GM23338 (cell line): ENCODE results near the gene SGSH. TPM values are rescaled to one million over a fixed set of nuclear protein-coding genes. Genes with fewer than 3 reads are reported as not detected.
A peak's percentile ranks its signal among the peaks of the same experiment; 100 is the strongest.
"Not testable (repeated sequence)": the region's sequence is repeated elsewhere in the genome, so short reads cannot be mapped to it uniquely, and the experiment has no call there.

Experiments used
- ATAC-seq: fragments of 200-7000 bp; cut with Tn5 transposase; 3 replicates; pipeline ENCODE4 v1.9.1; 2020
- DNase-seq: peaks from one replicate; pipeline ENCODE4 v3.0.0-alpha.2; 2015; ENCODE audit warnings: low spot score
- H2AFZ ChIP-seq: fragments of 200-600 bp; sonication (generic); 2 replicates; pipeline ENCODE4 v1.8.0; 2016; ENCODE audit warnings: antibody characterized with exemption, mild to moderate bottlenecking, moderate library complexity
- H3F3A ChIP-seq: fragments of 200-600 bp; sonication (generic); replicated peaks from 2 replicates; pipeline ENCODE4 v1.8.0; 2017; ENCODE audit warnings: antibody characterized with exemption, mixed run types, low read depth
- H3K27ac ChIP-seq: fragments of 200-600 bp; sonication (generic); 2 replicates; pipeline ENCODE4 v1.6.1; 2016; ENCODE audit warnings: low read depth
- H3K27me3 ChIP-seq: fragments of 200-600 bp; sonication (generic); 2 replicates; pipeline ENCODE4 v1.8.0; 2016; ENCODE audit warnings: mild to moderate bottlenecking, mixed run types, moderate library complexity; ENCODE audit not compliant: insufficient read depth
- H3K36me3 ChIP-seq: fragments of 200-600 bp; sonication (generic); 2 replicates; pipeline ENCODE4 v1.8.0; 2016; ENCODE audit warnings: mild to moderate bottlenecking; ENCODE audit not compliant: insufficient read depth
- H3K4me1 ChIP-seq: fragments of 200-600 bp; sonication (generic); 2 replicates; pipeline ENCODE4 v1.8.0; 2016; ENCODE audit warnings: mild to moderate bottlenecking, moderate library complexity; ENCODE audit not compliant: insufficient read depth
- H3K4me2 ChIP-seq: fragments of 200-600 bp; sonication (generic); 2 replicates; pipeline ENCODE4 v1.7.1; 2017; ENCODE audit warnings: mixed run types
- H3K4me3 ChIP-seq: fragments of 200-600 bp; sonication (generic); 2 replicates; pipeline ENCODE4 v1.6.1; 2016; ENCODE audit warnings: mixed run types
- H3K79me2 ChIP-seq: fragments of 200-600 bp; sonication (generic); replicated peaks from 2 replicates; pipeline ENCODE4 v1.8.0; 2017; ENCODE audit warnings: mild to moderate bottlenecking; ENCODE audit not compliant: insufficient read depth
- H3K9me2 ChIP-seq: fragments of 200-600 bp; sonication (generic); 2 replicates; pipeline ENCODE4 v1.8.0; 2017; ENCODE audit not compliant: insufficient read depth
- H4K20me1 ChIP-seq: fragments of 200-600 bp; sonication (generic); replicated peaks from 2 replicates; pipeline ENCODE4 v1.8.0; 2017; ENCODE audit warnings: mild to moderate bottlenecking; ENCODE audit not compliant: insufficient read depth
- H3K27ac Mint-ChIP-seq: 2 replicates; pipeline ENCODE4 v1.8.0; 2020; ENCODE audit warnings: inconsistent platforms, mild to moderate bottlenecking, moderate library complexity, mixed read lengths
- H3K27me3 Mint-ChIP-seq: 3 replicates; pipeline ENCODE4 v1.8.0; 2022; ENCODE audit warnings: low read depth, mild to moderate bottlenecking, moderate library complexity, mixed read lengths, inconsistent platforms; ENCODE audit not compliant: insufficient read depth, poor library complexity
- H3K36me3 Mint-ChIP-seq: 3 replicates; pipeline ENCODE4 v1.8.0; 2021; ENCODE audit warnings: low read depth, mild to moderate bottlenecking, inconsistent platforms, moderate library complexity, mixed read lengths
- H3K4me1 Mint-ChIP-seq: 3 replicates; pipeline ENCODE4 v1.8.0; 2020; ENCODE audit warnings: mild to moderate bottlenecking, inconsistent platforms, mixed read lengths
- H3K4me3 Mint-ChIP-seq: 3 replicates; pipeline ENCODE4 v1.8.0; 2021; ENCODE audit warnings: moderate library complexity, mild to moderate bottlenecking, inconsistent platforms, mixed read lengths
- H3K9me3 Mint-ChIP-seq: 3 replicates; pipeline ENCODE4 v1.8.0; 2020; ENCODE audit warnings: moderate library complexity, mild to moderate bottlenecking, inconsistent platforms, mixed read lengths
- CTCF ChIP-seq, 2 experiments: fragments of 200-600 bp in 1 of 2; sonication (generic) in 1 of 2; conservative IDR thresholded peaks; 2 replicates each; pipeline versions ENCODE4 v1.5.1 to v1.6.1; 2016 to 2017; ENCODE audit warnings: antibody characterized with exemption in 2 of 2, low read depth in 2 of 2, mild to moderate bottlenecking in 2 of 2, moderate library complexity in 1 of 2
- EZH2 ChIP-seq: fragments of 200-600 bp; sonication (generic); IDR thresholded peaks from one replicate; pipeline ENCODE4 v1.8.0; 2017; ENCODE audit warnings: antibody characterized with exemption, mild to moderate bottlenecking, low read depth; ENCODE audit not compliant: unreplicated experiment
- NANOG ChIP-seq: IDR thresholded peaks from 2 replicates; pipeline ENCODE4 v1.6.1; 2016; ENCODE audit warnings: antibody characterized with exemption, borderline replicate concordance
- ZNF462 ChIP-seq: fragments of 250-450 bp; sonication (Bioruptor Pico); IDR thresholded peaks from 2 replicates; pipeline ENCODE4 v1.5.0; 2020; ENCODE audit warnings: mild to moderate bottlenecking, moderate library complexity
- polyA plus RNA-seq: library from polyadenylated mRNA; unstranded; fragments of >200 nt; fragmentation: Nextera tagmentation; extraction: Ambion mirVana; gene quantifications from 2 replicates; pipeline ENCODE4 v1.2.1, GENCODE V29; 2016
- total RNA-seq: library from RNA; depleted of rRNA; stranded (reverse); fragments of >200 nt; shearing (Covaris generic); gene quantifications from 2 replicates; pipeline ENCODE4 v1.2.3, GENCODE V29; 2014

Gene SGSH
- total and polyA plus RNA-seq, 2 experiments from 2014 or later: 9.6 to 17.5 TPM

GRCh38 chr17:80199295-80199694 lies 20.8 kb downstream of the SGSH start:
- H3K4me3 ChIP-seq, H3K9me2 ChIP-seq, H4K20me1 ChIP-seq, ATAC-seq, H3K36me3 ChIP-seq, DNase-seq, H2AFZ ChIP-seq, H3K4me1 Mint-ChIP-seq, H3K27ac Mint-ChIP-seq, H3K27me3 ChIP-seq, H3K4me1 ChIP-seq, H3K9me3 Mint-ChIP-seq, H3K27ac ChIP-seq, H3K4me2 ChIP-seq, H3K4me3 Mint-ChIP-seq, H3F3A ChIP-seq, H3K79me2 ChIP-seq: not testable (repeated sequence)
- Mint-ChIP-seq H3K36me3 (peaks cover 11% of the 10 kb centered on the region; the same call in 2 of the 3 replicates), H3K27me3 (peaks cover 19% of the 10 kb centered on the region)

GRCh38 chr17:80198144-80198661 lies 21.9 kb downstream of the SGSH start:
- 0 out of 2 replicates have a peak overlapping the region, but pooled peaks have one; percentile 48 for H3K27ac Mint-ChIP-seq

More at GRCh38 chr17:80198144-80198661, 21.9 kb downstream of the SGSH start:
- H3K4me1 Mint-ChIP-seq: peaks cover 8% of the 10 kb centered on the region
- no peaks in the 10 kb centered on the region for H3K4me1 ChIP-seq
- no peaks in the 10 kb centered on the region for H3K36me3 ChIP-seq
- no peak overlapping the region for H3K4me2 ChIP-seq
- no peaks in the 10 kb centered on the region for H3K27me3 ChIP-seq
- H3K4me3 ChIP-seq: no peak overlapping the region
- H3K4me3 Mint-ChIP-seq: no peak overlapping the region
- TF ChIP-seq EZH2: no peak
- no peak for TF ChIP-seq NANOG
- TF ChIP-seq ZNF462: no peak
- TF ChIP-seq CTCF (conservative IDR thresholded peaks at IDR 0.05; ENCODE audit: low read depth in 2 of 2): no peak
- DNase-seq (peak; percentile 58), ATAC-seq (peak; percentile 75)
- peaks cover 18% of the 10 kb centered on the region for H3K27me3 Mint-ChIP-seq
- no peak overlapping the region for H3K27ac ChIP-seq
- peaks cover 9% of the 10 kb centered on the region; the same call in 2 of the 3 replicates for H3K9me3 Mint-ChIP-seq
- no peaks in the 10 kb centered on the region for H3K79me2 ChIP-seq
- H3K9me2 ChIP-seq: no peaks in the 10 kb centered on the region
- peaks cover 11% of the 10 kb centered on the region; the same call in 2 of the 3 replicates for H3K36me3 Mint-ChIP-seq
- no peak overlapping the region for H2AFZ ChIP-seq
- no peaks in the 10 kb centered on the region for H4K20me1 ChIP-seq
- H3F3A ChIP-seq: no peaks in the 10 kb centered on the region
